Measurements from ENCODE around the gene CPE. TPM values are rescaled to one million over a fixed set of nuclear protein-coding genes. Genes with fewer than 3 reads are reported as not detected.

The CPE gene
- total RNA-seq = 8.9 and 10.7 TPM in 2 replicates

DNA sequence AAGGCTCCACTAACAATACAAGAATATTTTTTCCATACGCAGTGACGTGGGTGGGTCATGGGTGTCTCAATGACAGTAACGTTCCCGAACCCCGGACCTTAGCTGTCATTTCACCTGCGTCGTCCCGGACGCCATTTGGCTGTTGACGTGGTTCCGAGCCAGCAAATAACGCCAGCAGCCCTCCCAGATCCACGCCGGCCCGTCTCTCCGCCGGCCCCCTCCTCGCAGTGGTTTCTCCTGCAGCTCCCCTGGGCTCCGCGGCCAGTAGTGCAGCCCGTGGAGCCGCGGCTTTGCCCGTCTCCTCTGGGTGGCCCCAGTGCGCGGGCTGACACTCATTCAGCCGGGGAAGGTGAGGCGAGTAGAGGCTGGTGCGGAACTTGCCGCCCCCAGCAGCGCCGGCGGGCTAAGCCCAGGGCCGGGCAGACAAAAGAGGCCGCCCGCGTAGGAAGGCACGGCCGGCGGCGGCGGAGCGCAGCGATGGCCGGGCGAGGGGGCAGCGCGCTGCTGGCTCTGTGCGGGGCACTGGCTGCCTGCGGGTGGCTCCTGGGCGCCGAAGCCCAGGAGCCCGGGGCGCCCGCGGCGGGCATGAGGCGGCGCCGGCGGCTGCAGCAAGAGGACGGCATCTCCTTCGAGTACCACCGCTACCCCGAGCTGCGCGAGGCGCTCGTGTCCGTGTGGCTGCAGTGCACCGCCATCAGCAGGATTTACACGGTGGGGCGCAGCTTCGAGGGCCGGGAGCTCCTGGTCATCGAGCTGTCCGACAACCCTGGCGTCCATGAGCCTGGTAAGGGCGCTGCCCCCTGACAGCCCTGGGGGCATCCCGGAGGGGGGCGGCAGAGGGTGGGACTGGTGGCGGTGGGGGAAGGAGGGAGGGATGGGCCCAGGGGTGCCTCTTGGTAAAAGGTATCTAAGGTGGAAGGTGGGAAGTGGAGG is at the start of gene CPE:
Gene CPE, plus strand, starts transcription at position 264 of the 933 bp plus-strand sequence. Its CDS starts 214 bp downstream, at position 478.
- TF ChIP-seq, protein P1, sequence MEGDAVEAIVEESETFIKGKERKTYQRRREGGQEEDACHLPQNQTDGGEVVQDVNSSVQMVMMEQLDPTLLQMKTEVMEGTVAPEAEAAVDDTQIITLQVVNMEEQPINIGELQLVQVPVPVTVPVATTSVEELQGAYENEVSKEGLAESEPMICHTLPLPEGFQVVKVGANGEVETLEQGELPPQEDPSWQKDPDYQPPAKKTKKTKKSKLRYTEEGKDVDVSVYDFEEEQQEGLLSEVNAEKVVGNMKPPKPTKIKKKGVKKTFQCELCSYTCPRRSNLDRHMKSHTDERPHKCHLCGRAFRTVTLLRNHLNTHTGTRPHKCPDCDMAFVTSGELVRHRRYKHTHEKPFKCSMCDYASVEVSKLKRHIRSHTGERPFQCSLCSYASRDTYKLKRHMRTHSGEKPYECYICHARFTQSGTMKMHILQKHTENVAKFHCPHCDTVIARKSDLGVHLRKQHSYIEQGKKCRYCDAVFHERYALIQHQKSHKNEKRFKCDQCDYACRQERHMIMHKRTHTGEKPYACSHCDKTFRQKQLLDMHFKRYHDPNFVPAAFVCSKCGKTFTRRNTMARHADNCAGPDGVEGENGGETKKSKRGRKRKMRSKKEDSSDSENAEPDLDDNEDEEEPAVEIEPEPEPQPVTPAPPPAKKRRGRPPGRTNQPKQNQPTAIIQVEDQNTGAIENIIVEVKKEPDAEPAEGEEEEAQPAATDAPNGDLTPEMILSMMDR (IDR thresholded peaks at IDR 0.05; ENCODE audit: insufficient read depth, low read length, poor library complexity, severe bottlenecking) = peak; percentile 62
- DNase-seq (ENCODE audit: low read depth) = no peak
- Histone ChIP-seq H3K4me3 (ENCODE audit: low read depth, low read length) (peak within 1 kb of the TSS; percentile 55), H3K27me3 (ENCODE audit: control insufficient read depth, insufficient read depth, low read length) (no peaks in the 10 kb centered on the region), H3K36me3 (ENCODE audit: control insufficient read depth, insufficient read depth, low read length) (no peaks in the 10 kb centered on the region)

- TF ChIP-seq, protein P1 (IDR thresholded peaks at IDR 0.05; ENCODE audit: insufficient read depth, low read length, poor library complexity, severe bottlenecking) = no peak
- Histone ChIP-seq H3K4me3 (ENCODE audit: low read depth, low read length) (peak overlapping the region; percentile 82), H3K27me3 (ENCODE audit: control insufficient read depth, insufficient read depth, low read length) (no peaks in the 10 kb centered on the region), H3K36me3 (ENCODE audit: control insufficient read depth, insufficient read depth, low read length) (no peaks in the 10 kb centered on the region)
- DNase-seq (ENCODE audit: low read depth) = no peak
These were observed 48.7 kb upstream of the CPE start for GRCh38 chr4:165330071-165330470.

DNA sequence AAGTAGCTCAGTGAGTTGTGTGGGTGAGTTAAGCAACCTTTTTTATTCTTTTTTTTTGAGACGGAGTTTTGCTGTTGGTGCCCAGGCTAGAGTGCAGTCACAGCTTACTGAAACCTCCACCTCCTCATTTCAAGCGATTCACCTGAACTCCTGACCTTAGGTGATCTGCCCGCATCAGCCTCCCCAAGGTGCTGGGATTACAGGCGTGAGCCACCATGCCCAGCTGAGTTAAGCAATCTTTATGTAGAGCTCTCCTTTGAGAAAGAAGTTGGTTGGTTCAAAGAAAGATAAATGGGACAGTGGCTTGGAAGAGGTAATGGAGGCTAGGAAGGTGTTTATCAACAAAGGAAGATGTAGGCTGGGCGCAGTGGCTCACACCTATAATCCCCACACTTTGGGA is 48.1 kb upstream of the CPE start:
- DNase-seq (ENCODE audit: low read depth) = no peak
- Histone ChIP-seq H3K36me3 (ENCODE audit: control insufficient read depth, insufficient read depth, low read length) (no peaks in the 10 kb centered on the region), H3K4me3 (ENCODE audit: low read depth, low read length) (peak overlapping the region; percentile 82), H3K27me3 (ENCODE audit: control insufficient read depth, insufficient read depth, low read length) (no peaks in the 10 kb centered on the region)
- TF ChIP-seq, protein P1 (IDR thresholded peaks at IDR 0.05; ENCODE audit: insufficient read depth, low read length, poor library complexity, severe bottlenecking) = no peak

GRCh38 chr4:165331359-165331758 is 47.4 kb upstream of the CPE start:
- Histone ChIP-seq H3K36me3 (ENCODE audit: control insufficient read depth, insufficient read depth, low read length) (no peaks in the 10 kb centered on the region), H3K4me3 (ENCODE audit: low read depth, low read length) (peak overlapping the region; percentile 23), H3K27me3 (ENCODE audit: control insufficient read depth, insufficient read depth, low read length) (no peaks in the 10 kb centered on the region)
- DNase-seq (ENCODE audit: low read depth) = no peak
- TF ChIP-seq, protein P1 (IDR thresholded peaks at IDR 0.05; ENCODE audit: insufficient read depth, low read length, poor library complexity, severe bottlenecking) = no peak

- Histone ChIP-seq H3K4me3 (ENCODE audit: low read depth, low read length) (peak overlapping the region; percentile 23), H3K36me3 (ENCODE audit: control insufficient read depth, insufficient read depth, low read length) (no peaks in the 10 kb centered on the region)
- TF ChIP-seq, protein P1 (IDR thresholded peaks at IDR 0.05; ENCODE audit: insufficient read depth, low read length, poor library complexity, severe bottlenecking) = no peak
These were observed 47.0 kb upstream of the CPE start for GRCh38 chr4:165331823-165332222.

More at GRCh38 chr4:165331823-165332222, 47.0 kb upstream of the CPE start:
- no peaks in the 10 kb centered on the region for H3K27me3 ChIP-seq (ENCODE audit: control insufficient read depth, insufficient read depth, low read length)
- DNase-seq (ENCODE audit: low read depth) = no peak
